ENCODE measurements around the gene GDE1.

Gene GDE1

DNA sequence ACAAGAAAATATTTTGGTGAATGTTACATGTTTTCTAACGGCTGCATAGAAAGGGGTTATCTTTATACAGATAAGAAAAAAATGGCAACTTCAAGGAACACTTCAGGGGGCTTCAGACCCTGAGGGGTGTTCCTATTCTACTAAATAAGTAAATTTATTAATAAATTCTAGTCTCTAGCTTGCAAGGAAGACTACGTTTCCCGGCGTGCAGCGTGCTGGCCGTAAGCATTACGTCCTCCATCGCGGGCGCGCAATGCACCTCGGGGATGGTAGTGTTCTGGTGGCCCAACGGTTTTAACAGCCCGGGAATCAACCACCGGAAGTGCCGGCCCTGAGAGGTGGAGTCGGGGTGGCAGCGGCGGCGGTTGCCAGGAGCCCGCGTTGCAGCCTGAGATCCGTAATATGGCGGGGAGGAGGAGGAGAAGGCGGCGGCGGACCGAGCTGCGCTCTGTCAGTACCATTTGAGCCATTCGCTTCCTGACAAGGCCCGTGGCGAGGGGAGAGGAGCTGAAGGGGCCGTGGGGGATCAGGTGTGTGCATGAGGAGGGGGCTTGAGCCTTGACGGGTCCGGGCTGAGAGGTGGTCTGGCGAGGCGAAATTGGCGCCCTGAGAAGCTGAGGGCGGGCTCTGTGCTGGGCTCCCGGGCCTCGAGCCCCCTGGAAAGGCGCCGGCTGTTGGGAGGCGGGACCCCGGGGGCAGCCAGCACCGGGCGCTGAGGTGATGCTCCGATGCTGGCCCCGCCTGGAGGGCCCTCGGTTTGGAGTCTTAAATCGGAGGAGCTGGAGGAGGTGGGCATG is 1.9 kb upstream of the GDE1 start, which contains the start of gene CCP110:
Gene CCP110 (plus strand): TSS at position 384 of the 797 bp plus-strand sequence. CDS start 3,940 bp downstream, outside the sequence.
- peak; percentile 88 to 93 (median 89) for DNase-seq (ENCODE audit: low read depth in 3 of 3)

DNA sequence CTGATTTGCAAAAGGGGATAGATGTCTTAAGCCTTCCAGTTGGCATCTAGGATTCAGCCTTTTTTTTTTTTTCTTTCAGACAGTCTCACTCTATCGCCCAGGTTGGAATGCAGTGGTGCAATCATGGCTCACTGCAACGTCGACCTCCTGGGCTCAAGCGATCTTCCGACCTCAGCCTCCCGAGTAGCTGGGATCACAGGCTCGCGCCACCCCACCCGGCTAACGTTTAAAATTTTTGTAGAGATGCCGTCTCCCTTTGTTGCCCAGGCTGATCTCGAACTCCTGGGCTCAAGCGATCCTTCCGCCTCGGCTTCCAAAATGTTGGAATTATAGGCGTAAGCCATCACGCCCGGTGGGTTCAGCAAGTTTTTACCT is 1.3 kb upstream of the GDE1 start:
- DNase-seq (ENCODE audit: low read depth in 3 of 3), result no peak

GRCh38 chr16:19522760-19523159 is 862 bp upstream of the GDE1 start:
- DNase-seq (ENCODE audit: low read depth in 3 of 3), result no peak

GRCh38 chr16:19522397-19522732 is 467 bp upstream of the GDE1 start:
- DNase-seq (ENCODE audit: low read depth in 3 of 3), result no peak

- DNase-seq (ENCODE audit: low read depth in 3 of 3), result no peak
Measured at GRCh38 chr16:19520861-19521331, 1.0 kb downstream of the GDE1 start.

DNA sequence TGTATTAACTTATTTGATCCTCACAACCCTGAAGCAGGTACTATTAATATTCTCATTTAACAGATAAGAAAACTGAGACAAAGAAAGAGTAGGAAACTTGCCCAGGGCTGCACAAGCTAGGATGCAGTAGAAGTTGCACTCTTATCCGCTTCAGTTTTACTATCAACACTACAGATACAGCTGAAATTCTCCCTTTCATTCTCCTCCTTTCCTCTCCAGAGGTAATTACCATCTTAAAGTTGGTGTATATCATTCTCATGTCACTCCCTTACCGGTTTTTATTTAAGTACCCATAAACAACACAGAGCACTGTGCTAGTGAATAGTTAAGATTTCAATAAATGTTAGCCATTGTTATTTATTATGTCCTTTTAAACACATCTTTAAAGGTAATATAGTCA is 3.5 kb downstream of the GDE1 start:
- no peak for DNase-seq (ENCODE audit: low read depth in 3 of 3)

DNA sequence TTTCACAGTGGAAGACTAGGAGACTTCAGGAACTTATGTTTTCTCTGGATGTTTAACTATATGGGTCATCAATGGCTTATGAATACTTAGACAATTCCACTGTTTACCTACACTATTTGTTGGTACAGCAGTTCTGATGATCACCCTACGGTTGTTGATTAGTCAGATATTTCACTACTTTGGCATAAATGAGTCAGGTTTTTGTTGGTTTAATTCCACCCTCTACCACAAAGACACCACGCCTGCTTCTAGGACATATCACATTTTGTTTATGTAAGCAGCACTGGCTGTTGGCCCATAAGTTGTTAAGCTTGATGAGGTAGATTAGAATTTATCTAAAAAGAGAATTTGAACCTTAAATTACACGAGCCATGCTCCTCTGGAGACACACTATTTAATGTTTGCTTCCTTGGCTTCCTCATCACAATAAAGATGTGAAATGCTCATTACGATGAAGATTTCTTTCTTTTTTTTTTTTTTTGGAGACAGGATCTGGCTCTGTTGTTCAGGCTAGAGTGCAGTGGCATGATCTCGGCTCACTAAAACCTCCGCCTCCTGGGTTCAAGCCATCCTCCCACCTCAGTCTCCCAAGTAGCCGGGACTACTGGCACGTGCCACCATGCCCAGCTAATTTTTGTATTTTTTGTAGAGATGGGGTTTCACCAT is 4.3 kb downstream of the GDE1 start:
- DNase-seq (ENCODE audit: low read depth in 3 of 3), result no peak

- DNase-seq (ENCODE audit: low read depth in 3 of 3), result no peak
Measured at GRCh38 chr16:19515757-19516156, 6.1 kb downstream of the GDE1 start.

DNA sequence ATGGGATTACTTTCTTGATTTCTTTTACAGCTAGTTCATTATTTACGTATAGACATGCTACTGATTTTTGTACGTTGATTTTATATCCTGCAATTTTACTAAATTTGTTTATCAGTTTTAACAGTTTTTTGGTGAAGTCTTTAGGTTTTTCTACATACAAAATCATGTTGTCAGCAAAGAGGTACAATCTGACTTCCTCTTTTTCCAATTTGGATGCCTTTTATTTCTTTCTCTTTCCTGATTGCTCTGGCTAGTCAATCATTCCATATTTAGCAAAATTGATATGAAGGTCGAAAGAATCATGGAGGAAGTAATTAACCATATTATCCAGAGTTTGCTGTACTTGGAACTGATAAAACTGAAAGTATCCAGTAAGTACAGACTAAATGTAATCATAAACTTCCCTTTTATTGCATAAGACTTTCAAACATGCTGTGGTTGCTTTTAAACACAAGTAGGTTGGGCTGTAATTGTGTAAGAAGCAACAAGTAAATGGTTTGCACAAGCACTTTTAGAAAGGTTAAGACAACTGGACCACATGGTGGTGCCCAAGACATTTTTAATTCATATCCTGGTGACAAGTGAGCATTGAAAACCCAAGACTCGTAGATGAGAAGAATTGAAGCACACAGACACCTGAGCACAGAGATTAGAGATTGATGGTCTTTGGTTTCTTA is 8.4 kb downstream of the GDE1 start:
- no peak for DNase-seq (ENCODE audit: low read depth in 3 of 3)

- no peak for DNase-seq (ENCODE audit: low read depth in 3 of 3)
Measured at GRCh38 chr16:19512297-19512696, 9.6 kb downstream of the GDE1 start.

- no peak for DNase-seq (ENCODE audit: low read depth in 3 of 3)
Measured at GRCh38 chr16:19507867-19508266, 14.0 kb downstream of the GDE1 start.

- DNase-seq (ENCODE audit: low read depth in 3 of 3), result no peak
Measured at GRCh38 chr16:19506965-19507364, 14.9 kb downstream of the GDE1 start.

GRCh38 chr16:19505600-19506303 is 16.1 kb downstream of the GDE1 start:
- DNase-seq (ENCODE audit: low read depth in 3 of 3), result no peak

DNA sequence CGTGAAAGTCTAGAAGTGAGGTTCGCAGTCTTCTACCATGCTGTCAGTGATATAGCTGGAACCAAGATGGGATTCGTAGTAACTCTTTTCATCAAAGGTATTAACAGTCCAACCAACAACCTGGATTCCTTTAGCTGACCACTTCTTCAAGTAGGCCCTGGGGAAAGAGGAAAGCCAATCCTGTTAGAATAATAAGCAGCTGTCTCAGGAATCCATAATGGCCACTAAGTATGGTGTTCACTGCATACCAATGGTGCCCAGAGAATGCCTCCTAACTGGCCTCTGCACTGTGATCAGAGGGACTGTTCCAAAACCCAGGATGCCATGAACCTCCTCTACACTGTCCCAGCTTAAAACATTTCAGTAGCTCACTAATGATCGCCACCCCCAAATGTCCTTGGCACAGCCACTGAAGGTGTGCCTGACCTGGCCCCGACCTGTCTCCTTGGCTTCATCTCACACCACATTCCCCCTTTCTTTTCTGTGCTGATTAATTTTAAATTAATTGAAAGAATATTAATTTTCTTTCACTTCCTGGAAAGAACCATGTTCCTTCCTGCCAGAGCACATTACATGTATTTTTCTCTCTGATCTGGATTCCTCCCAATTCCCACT is 18.3 kb downstream of the GDE1 start:
- no peak for DNase-seq (ENCODE audit: low read depth in 3 of 3)

GRCh38 chr16:19502395-19503131 is 19.3 kb downstream of the GDE1 start:
- DNase-seq (ENCODE audit: low read depth in 3 of 3), result peak in 2 of 3 donors; percentile 52 to 63

DNA sequence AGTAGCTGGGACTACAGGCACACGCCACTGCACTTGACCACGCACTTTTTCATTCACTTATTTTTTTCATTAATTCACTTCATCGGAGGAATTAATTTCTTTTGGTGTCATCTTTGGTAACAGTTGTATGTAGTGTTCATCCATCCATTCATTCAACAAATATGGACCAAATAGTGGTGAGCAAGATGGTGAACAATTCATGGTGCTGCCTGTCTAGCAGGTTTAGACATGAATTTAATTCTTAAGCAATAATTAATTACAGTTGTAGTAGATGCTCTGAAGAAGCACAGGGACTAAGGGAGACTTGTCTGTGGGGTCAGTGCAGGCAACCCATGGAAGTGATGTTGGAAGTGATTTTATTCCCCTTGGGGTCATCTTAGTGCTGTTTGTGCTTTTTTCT is 22.4 kb downstream of the GDE1 start:
- no peak for DNase-seq (ENCODE audit: low read depth in 3 of 3)

DNA sequence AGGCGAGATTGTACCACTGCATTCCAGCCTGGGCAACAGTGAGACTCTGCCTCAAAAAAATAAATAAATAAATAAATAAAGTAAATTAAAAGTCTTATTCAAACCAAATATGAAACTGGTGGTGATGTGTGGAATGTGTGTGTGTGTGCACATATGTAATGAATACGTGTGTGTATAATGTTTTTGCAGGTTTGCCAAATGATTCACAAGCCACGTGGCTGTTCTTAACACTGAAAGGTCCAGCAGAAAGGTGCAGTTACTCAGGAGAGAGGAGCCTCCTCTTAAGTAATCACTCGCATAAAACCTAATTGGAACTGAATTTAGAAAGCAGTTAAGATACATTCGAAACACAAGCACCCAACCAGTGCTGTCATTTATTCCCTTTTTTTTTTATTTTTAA is 22.9 kb downstream of the GDE1 start:
- DNase-seq (ENCODE audit: low read depth in 3 of 3), result no peak

- no peak for DNase-seq (ENCODE audit: low read depth in 3 of 3)
Measured at GRCh38 chr16:19497176-19497575, 24.7 kb downstream of the GDE1 start.

DNA sequence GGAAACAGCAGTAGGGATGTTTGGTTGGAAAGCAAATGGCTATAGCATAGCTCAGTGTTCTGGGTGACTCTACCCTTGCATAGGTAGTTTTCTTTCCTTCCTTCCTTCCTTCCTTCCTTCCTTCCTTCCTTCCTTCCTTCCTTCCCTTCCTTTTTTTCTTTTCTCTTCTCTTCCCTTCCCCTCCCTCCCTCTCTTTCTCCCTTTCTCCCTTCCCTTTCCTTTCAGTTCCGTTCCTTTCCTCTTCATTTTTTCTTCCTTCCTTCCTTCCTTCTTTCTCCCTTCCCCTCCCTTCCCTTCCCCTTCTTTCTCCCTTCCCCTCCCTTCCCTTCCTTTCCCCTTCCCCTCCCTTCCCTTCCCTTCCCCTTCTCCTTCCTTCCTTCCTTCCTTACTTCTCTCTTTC is 31.3 kb downstream of the GDE1 start:
- DNase-seq (ENCODE audit: low read depth in 3 of 3), result no peak

DNA sequence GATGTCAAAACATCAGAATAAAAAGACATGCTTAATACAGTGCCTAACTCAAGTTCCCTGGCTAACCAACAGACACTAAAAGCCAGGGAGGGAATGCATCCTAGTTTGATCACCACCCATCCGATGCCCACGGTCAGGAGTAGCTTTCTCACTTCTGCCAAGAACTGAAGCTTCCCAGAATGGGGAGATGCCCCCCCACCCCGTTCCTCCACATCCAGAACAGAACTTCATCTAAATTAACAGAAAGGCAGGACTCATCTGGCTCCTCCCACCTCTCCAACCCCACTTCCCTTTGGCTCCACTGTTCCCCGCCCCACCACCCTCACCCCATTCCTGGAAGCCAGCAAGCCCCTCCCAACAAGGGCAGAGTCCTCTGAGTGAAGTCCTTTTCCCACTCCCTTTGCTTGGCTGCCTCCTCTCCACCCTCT is 33.7 kb downstream of the GDE1 start:
- no peak for DNase-seq (ENCODE audit: low read depth in 3 of 3)

GRCh38 chr16:19486750-19487325 is 35.1 kb downstream of the GDE1 start:
- no peak for DNase-seq (ENCODE audit: low read depth in 3 of 3)
